ENCODE data around the gene SLC30A2. TPM values are rescaled to one million over a fixed set of nuclear protein-coding genes. Genes with fewer than 3 reads are reported as not detected.

SLC30A2 gene
- total and polyA plus RNA-seq, 4 donors, result 0.02 to 0.51 (median 0.24) TPM

DNA sequence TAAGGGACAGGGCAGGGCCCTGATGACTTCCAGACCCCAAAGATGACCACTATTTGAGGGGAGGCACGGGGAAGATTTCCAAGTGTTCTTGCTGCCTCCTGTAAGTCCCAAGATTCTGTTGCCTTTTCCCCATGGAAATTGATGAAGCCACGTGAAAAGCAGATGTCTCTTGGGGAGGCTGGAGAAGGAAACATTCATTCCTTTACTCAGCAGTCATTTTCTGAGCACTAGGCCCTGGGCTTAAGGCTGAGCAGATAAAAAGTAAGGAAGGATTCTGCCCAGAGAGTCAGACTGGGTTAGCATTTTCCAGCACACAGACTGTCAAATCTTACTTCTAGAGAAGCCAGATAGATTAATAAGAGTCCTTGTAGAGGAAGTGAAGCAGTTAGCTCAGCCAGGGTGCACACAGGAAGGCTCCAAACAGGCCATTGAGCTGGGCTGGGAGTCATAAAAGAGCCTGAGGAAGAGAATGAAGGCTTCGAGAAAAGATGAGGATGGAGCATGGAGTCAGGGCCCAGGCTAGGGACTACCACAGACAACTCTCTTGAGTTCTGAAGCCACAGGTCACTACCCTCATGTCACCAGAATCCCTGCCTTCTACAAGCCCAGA, 14.2 kb downstream of the SLC30A2 start:
- DNase-seq (no peak), ATAC-seq (ENCODE audit: insufficient read depth, low FRiP score) (no peak)
- Histone ChIP-seq H3K4me1 (ENCODE audit: control insufficient read depth in 5 of 5, insufficient read depth in 5 of 5, low read length in 5 of 5) (peaks cover 0 to 12% (median 0%) of the 10 kb centered on the region in 5 donors), H3K4me3 (no peak overlapping the region), H3K9me3 (ENCODE audit: control insufficient read depth in 4 of 4, insufficient read depth in 3 of 4, low read length in 3 of 4) (no peaks in the 10 kb centered on the region), H3K27me3 (ENCODE audit: control insufficient read depth in 3 of 3, insufficient read depth in 3 of 3, low read length in 2 of 3) (no peaks in the 10 kb centered on the region), H3K36me3 (ENCODE audit: control insufficient read depth in 4 of 4, insufficient read depth in 4 of 4, low read length in 4 of 4) (no peaks in the 10 kb centered on the region), H3K27ac (ENCODE audit: low read depth in 1 of 2, low read length in 1 of 2) (no peak overlapping the region), H3K9ac (ENCODE audit: insufficient read depth in 1 of 2, low read length in 2 of 2) (no peak overlapping the region)
- TF ChIP-seq, protein P1, sequence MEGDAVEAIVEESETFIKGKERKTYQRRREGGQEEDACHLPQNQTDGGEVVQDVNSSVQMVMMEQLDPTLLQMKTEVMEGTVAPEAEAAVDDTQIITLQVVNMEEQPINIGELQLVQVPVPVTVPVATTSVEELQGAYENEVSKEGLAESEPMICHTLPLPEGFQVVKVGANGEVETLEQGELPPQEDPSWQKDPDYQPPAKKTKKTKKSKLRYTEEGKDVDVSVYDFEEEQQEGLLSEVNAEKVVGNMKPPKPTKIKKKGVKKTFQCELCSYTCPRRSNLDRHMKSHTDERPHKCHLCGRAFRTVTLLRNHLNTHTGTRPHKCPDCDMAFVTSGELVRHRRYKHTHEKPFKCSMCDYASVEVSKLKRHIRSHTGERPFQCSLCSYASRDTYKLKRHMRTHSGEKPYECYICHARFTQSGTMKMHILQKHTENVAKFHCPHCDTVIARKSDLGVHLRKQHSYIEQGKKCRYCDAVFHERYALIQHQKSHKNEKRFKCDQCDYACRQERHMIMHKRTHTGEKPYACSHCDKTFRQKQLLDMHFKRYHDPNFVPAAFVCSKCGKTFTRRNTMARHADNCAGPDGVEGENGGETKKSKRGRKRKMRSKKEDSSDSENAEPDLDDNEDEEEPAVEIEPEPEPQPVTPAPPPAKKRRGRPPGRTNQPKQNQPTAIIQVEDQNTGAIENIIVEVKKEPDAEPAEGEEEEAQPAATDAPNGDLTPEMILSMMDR (IDR thresholded peaks at IDR 0.05; ENCODE audit: control extremely low read depth, extremely low read depth), result no peak
- WGBS, 2 donors, result 80 to 84% methylated on average over 3 of the region's 3 CpGs

DNA sequence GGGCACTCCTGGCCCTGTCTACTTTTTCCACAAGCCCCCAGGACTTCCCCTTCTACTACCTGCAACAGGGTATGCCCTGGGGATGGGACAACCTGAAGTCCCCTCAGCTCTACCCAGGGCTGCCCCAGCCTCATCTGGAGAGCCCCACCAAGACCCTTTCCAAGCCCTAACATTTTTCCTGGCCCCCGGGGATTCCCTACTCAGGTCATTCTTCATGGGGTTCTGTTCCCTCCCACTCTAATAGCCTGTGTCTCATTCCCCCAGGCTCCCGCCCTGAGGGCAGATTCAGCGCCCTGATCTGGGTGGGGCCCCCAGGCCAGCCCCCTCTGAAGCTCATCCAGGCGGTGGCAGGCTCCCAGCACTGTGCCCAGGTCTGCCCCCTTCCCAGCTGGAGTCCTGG, 14.7 kb downstream of the SLC30A2 start:
- H3K9me3 ChIP-seq (ENCODE audit: control insufficient read depth in 4 of 4, insufficient read depth in 3 of 4, low read length in 3 of 4), result no peaks in the 10 kb centered on the region
- no peak for ATAC-seq (ENCODE audit: insufficient read depth, low FRiP score)
- DNase-seq, result no peak
- 90 to 93% methylated on average over 4 of the region's 4 CpGs for WGBS, 2 donors
- no peaks in the 10 kb centered on the region for H3K27me3 ChIP-seq (ENCODE audit: control insufficient read depth in 3 of 3, insufficient read depth in 3 of 3, low read length in 2 of 3)
- H3K36me3 ChIP-seq (ENCODE audit: control insufficient read depth in 4 of 4, insufficient read depth in 4 of 4, low read length in 4 of 4), result no peaks in the 10 kb centered on the region
- TF ChIP-seq, protein P1 (IDR thresholded peaks at IDR 0.05; ENCODE audit: control extremely low read depth, extremely low read depth), result no peak
- H3K27ac ChIP-seq (ENCODE audit: low read depth in 1 of 2, low read length in 1 of 2), result no peak overlapping the region
- no peak overlapping the region for H3K4me3 ChIP-seq
- peaks cover 0 to 11% (median 0%) of the 10 kb centered on the region in 5 donors for H3K4me1 ChIP-seq (ENCODE audit: control insufficient read depth in 5 of 5, insufficient read depth in 5 of 5, low read length in 5 of 5)
- no peak overlapping the region for H3K9ac ChIP-seq (ENCODE audit: insufficient read depth in 1 of 2, low read length in 2 of 2)

DNA sequence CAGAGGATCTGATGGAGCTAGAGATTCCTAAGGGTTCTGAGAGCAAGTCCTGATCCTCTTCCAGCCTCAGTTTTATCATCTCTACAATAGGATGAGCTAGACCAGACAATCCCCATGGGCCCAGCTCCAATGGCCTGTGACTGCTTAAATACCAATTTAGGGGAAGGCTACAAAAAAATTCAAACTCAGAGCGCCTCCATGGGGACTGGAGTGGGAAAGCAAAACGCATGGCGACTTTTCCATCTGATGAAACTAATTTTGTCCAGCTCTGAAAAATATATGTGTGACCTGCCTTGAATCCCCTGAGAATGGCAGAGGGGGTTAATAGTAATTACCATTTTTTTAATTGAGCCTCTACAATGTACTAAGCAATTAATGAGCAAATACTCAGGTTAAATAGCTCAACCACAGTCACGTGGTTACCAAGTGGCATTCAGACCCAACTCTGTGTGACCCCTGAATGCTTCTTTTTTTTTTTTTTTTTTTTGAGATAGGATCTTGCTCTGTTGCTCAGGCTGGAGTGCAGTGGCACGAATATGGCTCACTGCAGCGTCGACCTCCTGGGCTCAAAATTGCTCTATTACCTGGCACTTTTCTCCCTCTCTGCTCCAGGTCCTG, 15.9 kb downstream of the SLC30A2 start:
- H3K4me3 ChIP-seq, result no peak overlapping the region
- no peak overlapping the region for H3K27ac ChIP-seq (ENCODE audit: low read depth in 1 of 2, low read length in 1 of 2)
- ATAC-seq (ENCODE audit: insufficient read depth, low FRiP score) (no peak), DNase-seq (no peak)
- no peaks in the 10 kb centered on the region for H3K27me3 ChIP-seq (ENCODE audit: control insufficient read depth in 3 of 3, insufficient read depth in 3 of 3, low read length in 2 of 3)
- TF ChIP-seq, protein P1 (IDR thresholded peaks at IDR 0.05; ENCODE audit: control extremely low read depth, extremely low read depth), result no peak
- no peaks in the 10 kb centered on the region for H3K9me3 ChIP-seq (ENCODE audit: control insufficient read depth in 4 of 4, insufficient read depth in 3 of 4, low read length in 3 of 4)
- H3K9ac ChIP-seq (ENCODE audit: insufficient read depth in 1 of 2, low read length in 2 of 2), result no peak overlapping the region
- no peaks in the 10 kb centered on the region for H3K36me3 ChIP-seq (ENCODE audit: control insufficient read depth in 4 of 4, insufficient read depth in 4 of 4, low read length in 4 of 4)
- WGBS, 2 donors, result 78 to 86% methylated on average over 7 of the region's 7 CpGs
- peaks cover 0 to 6% (median 0%) of the 10 kb centered on the region in 5 donors for H3K4me1 ChIP-seq (ENCODE audit: control insufficient read depth in 5 of 5, insufficient read depth in 5 of 5, low read length in 5 of 5)

Measured in lung (tissue), 12 donors.